Right atrium auricular region (tissue), 2 donors: ENCODE measurements around the gene FCGR3A. TPM values are rescaled to one million over a fixed set of nuclear protein-coding genes. Genes with fewer than 3 reads are reported as not detected.

Source experiments
- DNase-seq: peaks from one replicate; pipeline ENCODE4 v3.0.0-alpha.2; 2019; ENCODE audit warnings: low spot score
- H3K27ac ChIP-seq, 2 donors: fragments of 200-600 bp; sonication (generic); 1 replicate in 1 of 2; 2 replicates in 1 of 2; pipeline ENCODE4 v1.5.1; 2016 to 2019
- H3K27me3 ChIP-seq, 2 donors: fragments of 200-600 bp; sonication (generic); one replicate each; pipeline versions ENCODE4 v1.5.1 to v1.6.0; 2017 to 2019
- H3K36me3 ChIP-seq: fragments of 200-600 bp; sonication (generic); one replicate; pipeline ENCODE4 v1.5.1; 2016
- H3K4me1 ChIP-seq, 2 donors: fragments of 200-600 bp; sonication (generic); one replicate each; pipeline versions ENCODE4 v1.5.1 to v1.6.0; 2017 to 2019
- H3K4me3 ChIP-seq, 2 donors: fragments of 200-600 bp; sonication (generic); 1 replicate in 1 of 2; 2 replicates in 1 of 2; pipeline ENCODE4 v1.5.1; 2017 to 2019; ENCODE audit warnings: mild to moderate bottlenecking in 1 of 2, moderate library complexity in 1 of 2
- H3K9me3 ChIP-seq, 2 donors: fragments of 200-600 bp; sonication (generic); one replicate each; pipeline ENCODE4 v1.5.1; 2019
- total RNA-seq, 2 donors: library from RNA; depleted of rRNA; stranded (reverse); fragments of >200 nt; gene quantifications; one replicate each; pipeline ENCODE4 v1.1.0, GENCODE V29; 2016
- TF ChIP-seq, protein P1 (sequence below), 2 donors: fragments of 200-600 bp; sonication (generic); IDR thresholded peaks; one replicate each; pipeline ENCODE4 v1.5.1; 2019; ENCODE audit warnings: antibody characterized with exemption in 2 of 2

FCGR3A gene
- total RNA-seq, 2 donors from 2014 or later = 2.9 to 39.1 TPM

DNA sequence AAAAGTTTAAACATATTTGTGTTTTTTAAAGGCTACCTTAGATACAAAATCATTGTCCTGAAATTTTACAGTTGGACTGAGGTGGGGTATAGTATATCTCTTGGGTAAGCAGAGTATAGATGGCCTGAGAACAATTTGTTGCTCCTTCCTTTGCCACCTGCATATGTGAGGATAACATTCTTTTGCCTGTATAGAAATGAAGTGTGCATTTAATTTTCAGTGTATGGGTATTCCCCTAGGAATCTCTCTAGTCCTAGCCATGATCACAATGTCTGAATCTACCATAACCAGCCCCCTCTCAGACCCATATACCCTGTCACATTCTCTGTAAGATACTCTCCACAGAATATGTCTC lies 46.2 kb downstream of the FCGR3A start:
- H3K27ac ChIP-seq = no peak overlapping the region
- H3K36me3 ChIP-seq = no peaks in the 10 kb centered on the region
- no peak overlapping the region for H3K4me3 ChIP-seq
- TF ChIP-seq, protein P1, sequence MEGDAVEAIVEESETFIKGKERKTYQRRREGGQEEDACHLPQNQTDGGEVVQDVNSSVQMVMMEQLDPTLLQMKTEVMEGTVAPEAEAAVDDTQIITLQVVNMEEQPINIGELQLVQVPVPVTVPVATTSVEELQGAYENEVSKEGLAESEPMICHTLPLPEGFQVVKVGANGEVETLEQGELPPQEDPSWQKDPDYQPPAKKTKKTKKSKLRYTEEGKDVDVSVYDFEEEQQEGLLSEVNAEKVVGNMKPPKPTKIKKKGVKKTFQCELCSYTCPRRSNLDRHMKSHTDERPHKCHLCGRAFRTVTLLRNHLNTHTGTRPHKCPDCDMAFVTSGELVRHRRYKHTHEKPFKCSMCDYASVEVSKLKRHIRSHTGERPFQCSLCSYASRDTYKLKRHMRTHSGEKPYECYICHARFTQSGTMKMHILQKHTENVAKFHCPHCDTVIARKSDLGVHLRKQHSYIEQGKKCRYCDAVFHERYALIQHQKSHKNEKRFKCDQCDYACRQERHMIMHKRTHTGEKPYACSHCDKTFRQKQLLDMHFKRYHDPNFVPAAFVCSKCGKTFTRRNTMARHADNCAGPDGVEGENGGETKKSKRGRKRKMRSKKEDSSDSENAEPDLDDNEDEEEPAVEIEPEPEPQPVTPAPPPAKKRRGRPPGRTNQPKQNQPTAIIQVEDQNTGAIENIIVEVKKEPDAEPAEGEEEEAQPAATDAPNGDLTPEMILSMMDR (IDR thresholded peaks at IDR 0.05) = no peak
- H3K27me3 ChIP-seq = no peaks in the 10 kb centered on the region
- no peaks in the 10 kb centered on the region for H3K4me1 ChIP-seq
- H3K9me3 ChIP-seq = no peaks in the 10 kb centered on the region
- DNase-seq = no peak

DNA sequence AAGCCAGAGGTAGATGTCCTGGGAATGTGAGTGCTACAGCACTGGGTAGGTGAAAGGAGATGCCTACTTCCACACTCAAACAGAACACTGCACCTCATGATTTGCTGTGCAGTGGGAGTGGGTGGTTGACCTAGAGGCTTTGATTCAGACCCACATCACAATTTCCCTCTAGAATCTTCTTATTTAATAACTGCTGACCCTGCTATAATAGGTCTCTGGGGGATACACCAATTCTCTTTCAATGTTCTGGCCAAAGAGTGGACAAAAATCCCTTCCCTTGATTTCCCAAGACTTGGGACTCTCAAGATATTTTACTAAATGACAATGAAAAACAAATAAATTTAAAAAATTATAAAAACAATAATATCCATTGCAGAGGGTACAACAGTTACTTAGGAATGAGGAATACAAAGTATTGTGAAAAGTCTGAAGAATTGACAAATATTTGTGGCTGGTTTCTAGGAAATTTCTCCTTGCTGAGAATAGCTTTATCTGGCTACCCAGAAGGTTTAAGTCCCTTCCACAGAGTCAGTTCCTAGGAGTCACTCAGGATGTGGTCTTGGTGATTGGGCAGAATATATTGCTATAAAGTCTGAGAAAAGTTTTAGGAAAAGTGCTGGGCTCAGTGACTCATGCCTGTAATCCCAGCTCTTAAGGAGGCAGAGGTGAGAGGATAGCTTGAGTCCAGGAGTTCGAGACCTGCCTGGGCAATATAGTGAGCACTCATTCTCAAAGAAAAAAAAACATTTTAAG lies 46.8 kb downstream of the FCGR3A start:
- Histone ChIP-seq H3K36me3 (no peaks in the 10 kb centered on the region), H3K4me1 (no peaks in the 10 kb centered on the region), H3K27me3 (no peaks in the 10 kb centered on the region), H3K27ac (no peak overlapping the region), H3K9me3 (no peaks in the 10 kb centered on the region), H3K4me3 (no peak overlapping the region)
- TF ChIP-seq, protein P1 (IDR thresholded peaks at IDR 0.05) = no peak
- no peak for DNase-seq

DNA sequence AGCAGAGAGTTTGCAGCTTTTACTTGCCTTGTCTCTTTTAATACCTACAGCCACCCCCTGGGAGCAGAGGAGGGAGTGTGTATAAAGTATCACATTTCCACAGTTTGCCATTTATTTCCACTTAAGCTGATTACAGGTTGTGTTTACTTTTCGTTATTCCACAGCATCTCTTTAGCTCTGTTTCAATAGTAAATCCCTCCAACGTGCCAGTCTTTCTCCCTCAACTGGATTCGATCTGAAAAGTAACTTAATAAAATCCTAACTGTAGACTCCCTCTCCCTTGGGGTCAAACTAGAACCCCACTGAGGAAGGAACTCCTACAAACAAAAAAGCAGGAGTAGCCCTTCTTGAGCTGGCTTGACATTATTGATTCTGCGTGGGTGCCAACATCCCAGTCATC lies 47.4 kb downstream of the FCGR3A start:
- H3K36me3 ChIP-seq = no peaks in the 10 kb centered on the region
- no peaks in the 10 kb centered on the region for H3K27me3 ChIP-seq
- no peaks in the 10 kb centered on the region for H3K4me1 ChIP-seq
- no peak overlapping the region for H3K27ac ChIP-seq
- no peak for DNase-seq
- H3K9me3 ChIP-seq = no peaks in the 10 kb centered on the region
- TF ChIP-seq, protein P1 (IDR thresholded peaks at IDR 0.05) = no peak
- H3K4me3 ChIP-seq = no peak overlapping the region

DNA sequence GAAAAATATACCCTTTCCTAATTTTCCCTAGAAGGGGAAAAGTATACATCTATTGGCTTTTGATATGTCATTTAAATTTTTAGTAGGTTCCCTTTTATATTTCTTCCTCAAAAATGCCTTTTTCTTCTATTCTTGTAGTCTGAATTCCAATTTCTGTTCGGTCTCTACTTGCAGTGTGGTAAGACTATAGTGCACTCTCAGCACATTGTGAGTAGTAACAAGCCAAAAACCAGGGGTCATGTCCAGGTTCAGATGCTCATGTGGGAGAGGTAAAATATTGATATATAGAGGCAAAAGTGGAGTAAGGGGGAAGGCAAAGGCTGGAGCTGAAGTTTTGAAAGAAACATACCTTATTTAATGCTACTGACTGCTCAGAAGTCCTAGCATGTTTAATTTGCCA lies 48.4 kb downstream of the FCGR3A start:
- no peak overlapping the region for H3K27ac ChIP-seq
- no peak for DNase-seq
- H3K4me3 ChIP-seq = no peak overlapping the region
- H3K27me3 ChIP-seq = no peaks in the 10 kb centered on the region
- no peaks in the 10 kb centered on the region for H3K4me1 ChIP-seq
- no peaks in the 10 kb centered on the region for H3K9me3 ChIP-seq
- no peaks in the 10 kb centered on the region for H3K36me3 ChIP-seq
- TF ChIP-seq, protein P1 (IDR thresholded peaks at IDR 0.05) = no peak

DNA sequence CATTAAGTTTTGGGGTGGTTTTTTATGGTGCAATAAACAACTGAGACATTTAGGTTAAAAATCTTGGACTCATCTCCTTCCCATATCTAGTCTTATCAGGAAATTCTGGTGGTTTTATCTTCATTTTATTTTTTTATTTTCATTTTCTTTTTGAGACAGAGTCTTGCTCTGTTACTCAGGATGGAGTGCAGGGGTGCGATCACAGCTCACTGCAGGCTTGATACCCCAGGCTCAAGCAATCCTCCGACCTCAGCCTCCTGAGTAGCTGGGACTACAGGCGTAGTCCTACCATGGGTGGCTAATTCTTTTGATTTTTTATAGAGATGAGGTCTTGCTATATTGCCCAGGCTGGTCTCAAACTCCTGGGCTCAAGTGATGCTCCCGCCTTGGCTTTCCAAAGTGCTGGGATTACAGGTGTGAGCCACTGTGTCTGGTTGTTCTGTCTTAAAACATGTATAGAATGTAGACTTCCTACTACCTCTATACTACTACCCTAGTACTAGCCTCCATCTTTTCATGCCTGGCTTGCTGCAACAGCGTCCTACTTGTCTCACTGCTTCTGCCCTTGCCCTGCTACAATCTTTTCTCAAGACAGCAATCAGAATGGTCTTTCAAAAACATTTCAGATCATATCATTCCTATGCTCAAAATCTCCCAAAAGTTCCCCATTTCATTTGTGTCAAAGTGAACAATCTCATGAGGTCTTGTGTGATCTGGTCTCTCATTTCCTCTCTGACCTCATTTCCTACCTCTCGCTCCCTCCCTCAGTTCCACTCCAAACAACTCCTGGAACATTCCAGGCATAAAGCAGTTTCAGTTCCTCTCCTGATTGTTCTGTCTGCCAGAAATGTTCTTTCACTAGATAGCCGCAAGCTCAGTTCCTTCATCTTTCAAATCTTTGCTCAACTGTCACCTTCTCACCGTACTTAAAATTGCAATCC lies 50.2 kb downstream of the FCGR3A start:
- DNase-seq = no peak
- TF ChIP-seq, protein P1 (IDR thresholded peaks at IDR 0.05) = no peak
- H3K4me1 ChIP-seq = no peaks in the 10 kb centered on the region
- H3K9me3 ChIP-seq = no peaks in the 10 kb centered on the region
- H3K27ac ChIP-seq = peak overlapping the region; percentile 0 to 42
- H3K27me3 ChIP-seq = no peaks in the 10 kb centered on the region
- H3K36me3 ChIP-seq = no peaks in the 10 kb centered on the region
- no peak overlapping the region for H3K4me3 ChIP-seq
